ENCODE data around the gene ZMYND19.
"Not testable (repeated sequence)": the region's sequence is repeated elsewhere in the genome, so short reads cannot be mapped to it uniquely, and the experiment has no call there.

The ZMYND19 gene

GRCh38 chr9:137553654-137554053 lies 36.7 kb downstream of the ZMYND19 start:
- DNase-seq, result not testable (repeated sequence)

GRCh38 chr9:137552022-137552768 lies 38.1 kb downstream of the ZMYND19 start:
- no peak for DNase-seq

- peak; percentile 92 for DNase-seq
These were observed 38.9 kb downstream of the ZMYND19 start, which contains the start of gene MRPL41 for GRCh38 chr9:137551264-137552021. TSS of gene MRPL41 (plus strand) at chr9:137551879. CDS start at chr9:137552082, 203 bp downstream.

- DNase-seq, result not testable (repeated sequence)
These were observed 39.4 kb downstream of the ZMYND19 start for GRCh38 chr9:137550958-137551263.

GRCh38 chr9:137550231-137550621 lies 40.1 kb downstream of the ZMYND19 start, which contains the start of gene PNPLA7:
TSS of gene PNPLA7 (minus strand) at chr9:137550402. CDS start at chr9:137550197, 205 bp downstream.
- peak; percentile 72 for DNase-seq

GRCh38 chr9:137547687-137548543 lies 42.4 kb downstream of the ZMYND19 start:
- no peak for DNase-seq

- no peak for DNase-seq
These were observed 45.2 kb downstream of the ZMYND19 start for GRCh38 chr9:137545123-137545522.

- DNase-seq, result no peak
These were observed 46.0 kb downstream of the ZMYND19 start for GRCh38 chr9:137544176-137544760.

- DNase-seq, result no peak
These were observed 46.9 kb downstream of the ZMYND19 start for GRCh38 chr9:137543237-137543963.

- DNase-seq, result no peak
These were observed 47.8 kb downstream of the ZMYND19 start for GRCh38 chr9:137542486-137542885.

GRCh38 chr9:137540536-137540935 lies 49.8 kb downstream of the ZMYND19 start:
- no peak for DNase-seq

GRCh38 chr9:137538058-137538457 lies 52.3 kb downstream of the ZMYND19 start:
- DNase-seq, result no peak

GRCh38 chr9:137536594-137537131 lies 53.6 kb downstream of the ZMYND19 start:
- not testable (repeated sequence) for DNase-seq

GRCh38 chr9:137535120-137535428 lies 55.2 kb downstream of the ZMYND19 start:
- no peak for DNase-seq

GRCh38 chr9:137534256-137535119 lies 55.8 kb downstream of the ZMYND19 start:
- peak; percentile 74 for DNase-seq

GRCh38 chr9:137532891-137533468 lies 57.3 kb downstream of the ZMYND19 start:
- not testable (repeated sequence) for DNase-seq
